Lower leg skin (tissue), 4 donors: ENCODE measurements around the gene ADGRV1. TPM values are rescaled to one million over a fixed set of nuclear protein-coding genes. Genes with fewer than 3 reads are reported as not detected.

Experiments used
- DNase-seq, 2 donors: peaks; one replicate each; pipeline ENCODE4 v3.0.0-alpha.2; 2019; ENCODE audit warnings: low spot score in 2 of 2
- H3K4me3 ChIP-seq: fragments of 200-600 bp; sonication (generic); 2 replicates; pipeline ENCODE4 v1.5.1; 2017; ENCODE audit warnings: mild to moderate bottlenecking, low read depth; ENCODE audit not compliant: poor library complexity, severe bottlenecking
- CTCF ChIP-seq, 3 donors: fragments of 450-650 bp; IDR thresholded peaks; one replicate each; pipeline ENCODE4 v1.5.1; 2016; ENCODE audit warnings: antibody characterized with exemption in 3 of 3, mild to moderate bottlenecking in 3 of 3, moderate library complexity in 2 of 3
- POLR2A ChIP-seq, 2 donors: fragments of 450-650 bp; IDR thresholded peaks; one replicate each; pipeline ENCODE4 v1.6.1; 2016 to 2017; ENCODE audit warnings: antibody characterized with exemption in 2 of 2, mild to moderate bottlenecking in 1 of 2, moderate library complexity in 1 of 2
- WGBS, 2 donors: methylation state at CpG; one replicate each; pipeline ENCODE4 v1.1.5; 2018; 5-methylcytosine and 5-hydroxymethylcytosine counted together
- intact Hi-C: fragments of 100-400 bp; cut with DNase I; formaldehyde crosslinking; loops from one replicate; pipeline ENCODE4 v1.15.0; 2023; ENCODE audit warnings: low total_unique reads
- total RNA-seq, 4 donors: library from RNA; depleted of rRNA; stranded (reverse); fragments of >200 nt; gene quantifications; one replicate each; pipeline ENCODE4 v1.1.0, GENCODE V29; 2016

ADGRV1 gene
- total RNA-seq, 4 donors from 2014 or later = 1.2 to 4.0 (median 2.7) TPM

GRCh38 chr5:91016322-91016721 is 457.7 kb downstream of the ADGRV1 start:
- no peak for DNase-seq
- TF ChIP-seq POLR2A (IDR thresholded peaks at IDR 0.05) = no peak
- no peak for TF ChIP-seq CTCF (IDR thresholded peaks at IDR 0.05)
- 94 to 96% methylated on average over 1 of the region's 1 CpG for WGBS, 2 donors
- intact Hi-C loops = no loop called here
- H3K4me3 ChIP-seq = no peak overlapping the region

- no peak for TF ChIP-seq CTCF (IDR thresholded peaks at IDR 0.05)
- TF ChIP-seq POLR2A (IDR thresholded peaks at IDR 0.05) = no peak
- intact Hi-C loops = no loop called here
- WGBS, 2 donors = 33 to 49% methylated on average over 4 of the region's 4 CpGs
Observed at GRCh38 chr5:91016954-91017700, 458.5 kb downstream of the ADGRV1 start.

GRCh38 chr5:91018200-91018599 is 459.6 kb downstream of the ADGRV1 start:
- intact Hi-C loops = no loop called here
- no peak for DNase-seq
- TF ChIP-seq CTCF (IDR thresholded peaks at IDR 0.05) (no peak), POLR2A (IDR thresholded peaks at IDR 0.05) (no peak)
- WGBS, 2 donors = 29 to 39% methylated on average over 1 of the region's 1 CpG
- H3K4me3 ChIP-seq = no peak overlapping the region

More at GRCh38 chr5:91016954-91017700, 458.5 kb downstream of the ADGRV1 start:
- peak in 1 of 2 donors; percentile 43 for DNase-seq
- H3K4me3 ChIP-seq = no peak overlapping the region

- 43 to 69% methylated on average over 4 of the region's 4 CpGs for WGBS, 2 donors
- H3K4me3 ChIP-seq = no peak overlapping the region
- no peak for DNase-seq
- no peak for TF ChIP-seq POLR2A (IDR thresholded peaks at IDR 0.05)
- no peak for TF ChIP-seq CTCF (IDR thresholded peaks at IDR 0.05)
- intact Hi-C loops = no loop called here
Observed at GRCh38 chr5:91018712-91019371, 460.2 kb downstream of the ADGRV1 start.

- WGBS, 2 donors = 90 to 93% methylated on average over 6 of the region's 6 CpGs
- no peak for DNase-seq
- H3K4me3 ChIP-seq = no peak overlapping the region
- TF ChIP-seq CTCF (IDR thresholded peaks at IDR 0.05) (no peak), POLR2A (IDR thresholded peaks at IDR 0.05) (no peak)
- intact Hi-C loops = no loop called here
Observed at GRCh38 chr5:91020065-91020800, 461.6 kb downstream of the ADGRV1 start.
